ENCODE data around the gene HSD11B1.

Gene HSD11B1

DNA sequence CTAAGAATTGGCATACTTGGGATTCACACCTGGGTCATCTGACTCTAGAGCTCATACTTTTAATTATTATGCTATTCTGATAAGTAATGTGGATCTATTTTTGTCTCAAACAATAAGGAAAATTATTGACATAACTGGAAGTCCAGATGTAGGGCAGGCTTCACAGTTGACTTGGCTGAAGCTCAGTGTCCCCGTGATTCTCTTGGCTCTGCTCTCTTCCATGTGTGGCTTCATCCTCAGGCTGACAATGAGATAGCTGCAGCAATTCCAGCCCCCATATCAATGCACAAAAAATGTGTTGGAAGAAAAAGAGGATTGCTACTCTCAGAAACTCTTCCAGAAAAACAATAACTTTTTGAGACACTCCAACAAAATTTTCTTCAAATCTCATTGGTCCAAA is 23.8 kb downstream of the HSD11B1 start:
- DNase-seq, result no peak

GRCh38 chr1:209729436-209729835 is 24.8 kb downstream of the HSD11B1 start:
- DNase-seq, result no peak

DNA sequence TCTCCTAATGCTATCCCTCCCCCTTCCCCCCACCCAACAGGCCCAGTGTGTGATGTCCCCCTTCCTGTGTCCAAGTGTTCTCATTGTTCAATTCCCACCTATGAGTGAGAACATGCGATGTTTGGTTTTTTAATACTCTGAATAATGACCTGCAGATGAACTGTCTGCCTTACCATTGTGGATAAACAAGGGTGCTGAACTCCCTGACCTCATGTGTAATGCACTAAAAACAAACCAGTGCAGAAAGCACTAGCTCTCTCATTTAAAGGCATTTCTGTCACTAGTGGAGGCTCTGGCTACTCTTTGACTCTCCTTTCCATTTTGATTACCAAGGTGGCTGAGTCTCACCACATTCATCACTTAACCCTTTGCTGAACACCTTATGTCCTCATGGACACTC is 28.1 kb downstream of the HSD11B1 start:
- no peak for DNase-seq

DNA sequence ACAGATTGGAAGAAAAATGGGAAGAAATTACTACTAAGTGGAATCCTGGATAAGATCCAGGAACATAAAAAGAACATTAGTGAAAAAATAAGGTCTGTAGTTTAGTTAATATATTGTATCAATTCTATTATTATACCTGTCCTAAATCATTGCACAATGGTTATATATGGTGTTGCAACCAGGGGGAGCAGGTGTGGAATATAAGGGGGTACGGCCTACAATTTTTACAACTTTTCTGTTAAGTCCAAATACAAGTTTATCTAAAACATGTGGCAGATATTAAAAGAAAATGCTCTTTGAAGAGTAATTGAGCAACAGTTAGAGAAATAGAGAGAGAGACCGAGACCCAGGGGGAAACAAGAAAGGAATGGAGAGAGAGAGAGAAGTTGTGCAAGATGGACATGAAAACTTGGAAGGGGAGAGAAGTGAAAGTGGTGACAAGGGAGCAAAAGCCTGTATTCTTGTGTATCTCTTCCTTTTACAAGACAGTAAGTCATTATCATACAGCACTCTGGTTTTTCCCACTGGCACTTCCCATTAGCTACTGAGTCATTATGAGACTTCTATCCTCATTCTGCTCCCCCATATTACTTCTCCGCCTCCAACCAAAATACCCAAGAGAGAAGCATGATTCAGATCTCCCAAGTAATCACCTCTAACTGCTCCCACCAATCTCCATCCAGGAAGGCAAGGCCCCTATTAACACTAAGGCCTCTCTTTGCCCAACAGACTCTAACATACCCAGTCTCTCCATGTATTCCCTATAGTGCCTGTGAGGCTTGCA is 29.0 kb downstream of the HSD11B1 start:
- no peak for DNase-seq

- DNase-seq, result no peak
These were observed 32.0 kb downstream of the HSD11B1 start for GRCh38 chr1:209736490-209737117.

DNA sequence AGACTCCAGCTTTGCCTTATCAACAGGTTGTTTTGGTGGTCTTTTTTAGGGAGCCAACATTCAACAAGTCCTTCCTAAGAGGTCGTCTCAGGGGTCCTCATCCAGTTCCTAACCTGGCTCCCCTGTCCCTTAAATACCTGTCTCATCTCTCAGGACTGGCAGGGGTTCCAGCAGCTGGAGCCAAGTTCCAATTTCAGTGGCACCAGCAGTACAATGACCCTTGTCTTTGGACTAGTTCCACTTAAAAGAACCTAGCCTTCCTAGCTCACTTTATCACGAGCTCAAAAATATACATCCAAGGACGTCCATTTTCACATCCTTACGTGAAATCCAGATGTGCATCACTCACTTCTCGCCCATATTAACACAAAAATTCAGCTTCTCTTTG is 32.5 kb downstream of the HSD11B1 start:
- DNase-seq, result no peak

GRCh38 chr1:209738270-209738669 is 33.6 kb downstream of the HSD11B1 start:
- DNase-seq, result no peak

GRCh38 chr1:209741193-209741592 is 36.5 kb downstream of the HSD11B1 start:
- DNase-seq, result no peak

- DNase-seq, result no peak
These were observed 37.2 kb downstream of the HSD11B1 start for GRCh38 chr1:209741889-209742288.

DNA sequence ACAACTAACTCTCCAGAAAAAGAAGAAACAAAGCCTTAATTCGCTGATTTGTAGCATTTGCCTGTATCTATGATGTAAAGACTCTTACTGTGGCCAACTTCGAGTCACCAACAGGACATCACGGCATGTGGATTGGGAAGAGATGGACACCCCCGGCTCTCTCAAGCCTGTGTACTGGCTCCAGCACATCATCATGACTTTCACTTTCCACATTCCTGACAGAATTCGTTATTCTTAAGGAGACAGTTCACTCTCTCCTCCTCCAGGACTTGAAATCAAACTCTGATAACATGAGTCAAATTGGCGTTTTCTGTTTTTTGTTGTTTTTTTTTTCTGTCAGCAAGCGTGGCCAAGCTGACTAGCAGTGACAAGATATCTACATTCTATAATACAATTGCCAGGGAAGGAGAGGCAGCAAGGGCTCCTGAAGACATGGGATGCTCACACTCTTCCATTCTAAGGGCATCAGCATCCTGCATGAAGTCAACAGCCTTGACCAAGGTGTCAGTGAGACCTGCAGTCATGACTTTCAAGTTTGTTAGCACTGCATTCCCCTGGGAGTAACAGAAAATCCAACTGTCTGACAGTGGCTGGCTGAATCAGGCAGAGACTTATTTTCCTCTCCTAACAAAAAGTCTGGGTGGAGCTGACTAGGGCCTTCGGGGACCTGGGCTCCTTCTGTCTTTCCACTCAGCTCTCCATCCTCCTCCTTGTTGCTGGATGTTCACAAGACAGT is 37.9 kb downstream of the HSD11B1 start:
- no peak for DNase-seq

GRCh38 chr1:209743145-209743482 is 38.5 kb downstream of the HSD11B1 start:
- DNase-seq, result no peak

DNA sequence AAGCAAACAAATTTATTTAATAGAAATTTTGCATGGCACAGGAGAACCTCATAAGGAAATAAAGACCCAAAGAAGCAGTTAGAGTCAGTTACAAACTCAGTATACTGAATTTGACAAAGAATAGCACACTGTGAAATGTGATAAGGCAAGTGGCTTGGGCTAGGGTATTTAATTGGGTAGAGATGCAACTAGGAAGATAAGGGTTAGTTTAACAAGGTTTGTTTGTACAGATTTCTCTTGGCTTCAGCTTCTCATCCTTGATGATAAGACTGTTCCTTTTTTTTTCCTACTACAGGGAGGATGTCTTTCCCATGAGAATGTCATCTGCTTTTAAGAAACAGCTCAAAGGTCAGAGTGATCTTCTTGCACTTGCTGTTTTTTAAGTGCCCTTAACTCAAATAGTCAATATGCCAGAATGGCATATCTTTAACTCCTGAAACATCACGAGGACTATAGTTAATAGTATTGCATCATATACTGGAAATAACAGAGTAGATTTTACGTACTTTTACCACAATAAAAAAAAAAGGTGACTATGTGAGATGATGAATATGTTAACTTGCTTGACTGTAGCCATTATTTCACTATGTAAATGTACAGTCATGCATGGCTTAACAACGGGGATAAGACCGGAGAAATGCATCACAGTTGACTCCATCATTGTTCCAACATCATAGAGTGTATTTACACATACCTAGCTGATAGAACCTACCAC is 42.0 kb downstream of the HSD11B1 start:
- no peak for DNase-seq

GRCh38 chr1:209747580-209748262 is 43.1 kb downstream of the HSD11B1 start:
- DNase-seq, result peak; percentile 96

- no peak for DNase-seq
These were observed 44.0 kb downstream of the HSD11B1 start for GRCh38 chr1:209748620-209749019.

DNA sequence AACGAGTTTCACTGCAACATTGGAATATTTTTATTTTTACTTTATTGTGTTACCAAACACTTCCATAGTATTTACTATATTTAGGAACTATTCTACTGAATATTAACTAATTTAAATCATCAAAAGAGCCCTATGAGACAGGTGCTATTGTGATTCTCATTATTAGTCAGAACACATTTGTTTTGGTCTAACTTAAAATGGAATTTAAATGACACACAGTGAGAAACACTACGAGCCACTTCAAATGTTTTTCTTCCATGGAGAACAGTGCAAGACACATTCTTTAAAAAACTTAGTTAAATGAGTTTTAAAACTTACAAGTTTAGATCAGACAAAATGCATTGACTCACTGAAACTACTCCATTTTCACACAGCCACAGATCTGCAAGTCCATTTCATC is 44.6 kb downstream of the HSD11B1 start:
- DNase-seq, result peak; percentile 49

GRCh38 chr1:209749670-209750323 is 45.2 kb downstream of the HSD11B1 start:
- peak; percentile 41 for DNase-seq

- DNase-seq, result peak; percentile 94
These were observed 47.1 kb downstream of the HSD11B1 start for GRCh38 chr1:209751627-209752231.

DNA sequence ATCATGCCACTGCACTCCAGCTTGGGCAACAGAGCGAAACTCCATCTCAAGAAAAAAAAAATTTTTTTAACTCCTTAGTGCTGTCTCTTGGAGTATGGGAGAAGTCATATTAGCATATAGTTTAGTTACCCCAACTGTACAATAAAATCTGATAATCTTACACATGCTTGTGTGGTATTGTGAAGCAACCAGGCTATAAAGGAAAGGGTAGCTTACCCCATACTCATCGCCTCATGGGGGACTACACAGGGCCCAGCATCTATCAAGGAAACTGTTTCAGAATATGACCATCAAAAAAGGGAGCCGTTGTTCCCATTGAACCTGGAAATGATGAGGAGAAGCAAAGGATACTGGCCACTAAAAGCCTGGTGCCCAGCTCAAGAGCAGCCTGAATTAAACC is 48.2 kb downstream of the HSD11B1 start:
- DNase-seq, result no peak

GRCh38 chr1:209755256-209755655 is 50.6 kb downstream of the HSD11B1 start:
- no peak for DNase-seq

DNA sequence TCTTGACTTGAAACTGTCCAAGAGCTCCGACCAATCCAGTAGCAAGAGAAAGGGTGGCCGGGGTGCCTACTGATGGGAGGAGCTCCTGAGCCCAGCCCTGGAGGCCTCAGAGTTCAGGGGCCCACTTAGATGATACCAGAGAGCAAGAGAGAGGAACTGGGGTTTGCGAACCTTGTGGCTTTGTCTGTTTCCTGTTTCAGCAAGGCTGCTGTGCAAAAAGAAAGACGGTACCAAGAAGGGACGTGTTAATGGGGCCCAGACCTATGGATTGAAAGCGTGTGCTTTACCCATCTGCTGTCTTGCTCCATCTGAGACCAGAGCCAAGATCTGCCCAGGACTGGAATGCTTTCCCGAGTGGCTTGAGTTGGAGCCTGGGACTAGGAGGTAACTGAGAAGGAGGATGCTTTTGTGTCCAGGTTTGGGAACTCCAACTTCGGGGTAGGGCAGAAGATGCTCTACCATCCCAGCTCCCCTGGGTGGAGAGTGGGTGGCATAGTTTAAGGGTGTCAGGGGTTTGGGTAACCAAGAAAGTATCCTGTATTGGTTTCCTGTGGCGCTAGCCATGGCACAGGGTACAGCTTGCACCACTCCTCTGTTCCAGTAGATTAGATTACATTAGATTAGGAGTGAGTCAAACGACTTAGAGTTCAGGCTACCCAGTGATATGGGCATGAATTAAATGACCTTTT is 51.4 kb downstream of the HSD11B1 start, which contains the start of gene TRAF3IP3:
TRAF3IP3 (plus strand) TSS at position 128 of the 689 bp plus-strand sequence. CDS start 3,987 bp downstream, outside the sequence.
- DNase-seq, result peak; percentile 95

Data from activated CD4-positive, alpha-beta T cell treated with anti-CD3 and anti-CD28 coated beads, Interleukin-2, amount 50 U/mL, for 16 hours (primary cell).